ENCODE data around the gene NHSL2.

- no peak for TF ChIP-seq CTCF (IDR thresholded peaks at IDR 0.05; ENCODE audit: borderline replicate concordance, extremely low read depth, low read length, poor library complexity, severe bottlenecking)
- no peak for TF ChIP-seq EZH2 (IDR thresholded peaks at IDR 0.05; ENCODE audit: borderline replicate concordance, low read depth, low read length, severe bottlenecking)
Observed at GRCh38 chrX:71910986-71911730, 513 bp downstream of the NHSL2 start.

All from DND-41 (cell line).